GM18520 (cell line): Measurements from ENCODE around the gene SPATA32.

Source experiments
- ATAC-seq: cut with Tn5 transposase; IDR thresholded peaks from one replicate; pipeline ENCODE4 v1.9.1; 2021; ENCODE audit not compliant: unreplicated experiment

SPATA32 gene

GRCh38 chr17:45230787-45231480 lies 31.0 kb downstream of the SPATA32 start:
- ATAC-seq: no peak

GRCh38 chr17:45230410-45230786 lies 31.5 kb downstream of the SPATA32 start:
- ATAC-seq: no peak

GRCh38 chr17:45229681-45230409 lies 32.0 kb downstream of the SPATA32 start:
- ATAC-seq: no peak

GRCh38 chr17:45228763-45229539 lies 32.9 kb downstream of the SPATA32 start:
- no peak for ATAC-seq

GRCh38 chr17:45227926-45228762 lies 33.8 kb downstream of the SPATA32 start:
- no peak for ATAC-seq

- no peak for ATAC-seq
These were observed 34.6 kb downstream of the SPATA32 start for GRCh38 chr17:45227101-45227925.

GRCh38 chr17:45226576-45226975 lies 35.3 kb downstream of the SPATA32 start:
- ATAC-seq: no peak

GRCh38 chr17:45225964-45226530 lies 35.8 kb downstream of the SPATA32 start:
- ATAC-seq: peak; percentile 35

- ATAC-seq: no peak
These were observed 36.7 kb downstream of the SPATA32 start for GRCh38 chr17:45225051-45225700.

- ATAC-seq: no peak
These were observed 37.2 kb downstream of the SPATA32 start for GRCh38 chr17:45224671-45225050.

GRCh38 chr17:45223539-45224528 lies 38.1 kb downstream of the SPATA32 start:
- ATAC-seq: no peak

- no peak for ATAC-seq
These were observed 38.8 kb downstream of the SPATA32 start for GRCh38 chr17:45222996-45223538.

GRCh38 chr17:45222289-45222995 lies 39.5 kb downstream of the SPATA32 start:
- ATAC-seq: no peak

- no peak for ATAC-seq
These were observed 39.9 kb downstream of the SPATA32 start for GRCh38 chr17:45222014-45222288.

- no peak for ATAC-seq
These were observed 40.5 kb downstream of the SPATA32 start, which contains the start of gene FMNL1 for GRCh38 chr17:45221081-45222013. Gene FMNL1, plus strand, starts transcription at chr17:45221885. Its CDS starts 240 bp downstream, at chr17:45222125.

- ATAC-seq: no peak
These were observed 41.8 kb downstream of the SPATA32 start for GRCh38 chr17:45220079-45220478.
